Esophagus squamous epithelium (tissue), 4 donors: ENCODE data around the gene LCE1F.

Source experiments
- POLR2A ChIP-seq, 4 donors: fragments of 450-650 bp; IDR thresholded peaks; one replicate each; pipeline ENCODE4 v1.6.1; 2017; ENCODE audit warnings: antibody characterized with exemption in 4 of 4, mild to moderate bottlenecking in 4 of 4, moderate library complexity in 3 of 4
- TF ChIP-seq, protein P1 (sequence below), 6 experiments: fragments of 450-650 bp in 4 of 6; fragments of 200-600 bp in 2 of 6; sonication (generic) in 2 of 6; IDR thresholded peaks; one replicate each; pipeline ENCODE4 v1.5.1; 2016 to 2019; ENCODE audit warnings: antibody characterized with exemption in 6 of 6, mild to moderate bottlenecking in 4 of 6, moderate library complexity in 4 of 6

DNA sequence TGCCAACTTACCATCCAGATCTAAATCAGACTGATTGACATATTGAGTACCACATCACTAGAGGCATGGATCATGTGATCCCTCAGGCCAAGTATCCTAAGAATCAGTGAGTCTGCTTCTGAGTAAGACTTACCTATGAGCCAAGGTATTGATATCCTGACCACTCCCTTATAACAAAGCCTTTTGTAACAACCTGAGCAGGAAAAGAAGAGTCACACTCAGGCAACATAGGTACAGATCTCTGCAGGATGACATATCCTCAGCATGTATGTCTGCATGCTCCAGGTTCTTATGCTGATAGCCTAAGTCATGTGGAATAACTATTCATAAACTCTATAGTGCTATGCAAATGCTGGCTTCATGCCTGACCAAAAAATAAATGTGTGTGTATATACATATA is 50.0 kb downstream of the LCE1F start:
- TF ChIP-seq, protein P1, sequence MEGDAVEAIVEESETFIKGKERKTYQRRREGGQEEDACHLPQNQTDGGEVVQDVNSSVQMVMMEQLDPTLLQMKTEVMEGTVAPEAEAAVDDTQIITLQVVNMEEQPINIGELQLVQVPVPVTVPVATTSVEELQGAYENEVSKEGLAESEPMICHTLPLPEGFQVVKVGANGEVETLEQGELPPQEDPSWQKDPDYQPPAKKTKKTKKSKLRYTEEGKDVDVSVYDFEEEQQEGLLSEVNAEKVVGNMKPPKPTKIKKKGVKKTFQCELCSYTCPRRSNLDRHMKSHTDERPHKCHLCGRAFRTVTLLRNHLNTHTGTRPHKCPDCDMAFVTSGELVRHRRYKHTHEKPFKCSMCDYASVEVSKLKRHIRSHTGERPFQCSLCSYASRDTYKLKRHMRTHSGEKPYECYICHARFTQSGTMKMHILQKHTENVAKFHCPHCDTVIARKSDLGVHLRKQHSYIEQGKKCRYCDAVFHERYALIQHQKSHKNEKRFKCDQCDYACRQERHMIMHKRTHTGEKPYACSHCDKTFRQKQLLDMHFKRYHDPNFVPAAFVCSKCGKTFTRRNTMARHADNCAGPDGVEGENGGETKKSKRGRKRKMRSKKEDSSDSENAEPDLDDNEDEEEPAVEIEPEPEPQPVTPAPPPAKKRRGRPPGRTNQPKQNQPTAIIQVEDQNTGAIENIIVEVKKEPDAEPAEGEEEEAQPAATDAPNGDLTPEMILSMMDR (IDR thresholded peaks at IDR 0.05): no peak
- TF ChIP-seq POLR2A (IDR thresholded peaks at IDR 0.05): no peak
